AG09319 (cell line): ENCODE measurements around the gene BCL2A1.

Experiments used
- DNase-seq: peaks from one replicate; pipeline ENCODE4 v3.0.0-alpha.2; 2010; ENCODE audit warnings: low read depth; ENCODE audit errors: extremely low read depth
- CTCF ChIP-seq: IDR thresholded peaks from 2 replicates; pipeline ENCODE4 v1.5.1; 2011; ENCODE audit warnings: low read depth, mild to moderate bottlenecking, inconsistent platforms, low read length, moderate library complexity

Gene BCL2A1

DNA sequence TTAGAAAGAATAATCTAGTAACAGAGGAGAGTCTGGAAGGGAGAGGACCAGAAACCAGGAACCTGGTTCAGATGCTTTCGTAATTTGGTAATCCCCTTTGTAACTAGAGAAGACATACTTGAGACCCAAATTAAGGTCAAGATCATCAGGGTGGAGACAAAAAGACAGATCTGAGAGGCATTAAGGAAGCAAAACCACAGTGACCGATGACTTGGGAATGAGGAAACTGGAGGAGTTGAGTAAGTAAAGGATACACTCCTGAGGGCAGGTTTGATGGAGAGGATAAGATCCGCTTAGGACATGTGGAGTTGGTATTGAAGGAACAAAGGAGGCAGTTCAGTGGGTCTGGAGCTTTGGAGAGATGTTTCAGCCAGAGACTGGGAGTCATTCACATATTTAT is 23.6 kb upstream of the BCL2A1 start:
- DNase-seq = no peak
- no peak for TF ChIP-seq CTCF

DNA sequence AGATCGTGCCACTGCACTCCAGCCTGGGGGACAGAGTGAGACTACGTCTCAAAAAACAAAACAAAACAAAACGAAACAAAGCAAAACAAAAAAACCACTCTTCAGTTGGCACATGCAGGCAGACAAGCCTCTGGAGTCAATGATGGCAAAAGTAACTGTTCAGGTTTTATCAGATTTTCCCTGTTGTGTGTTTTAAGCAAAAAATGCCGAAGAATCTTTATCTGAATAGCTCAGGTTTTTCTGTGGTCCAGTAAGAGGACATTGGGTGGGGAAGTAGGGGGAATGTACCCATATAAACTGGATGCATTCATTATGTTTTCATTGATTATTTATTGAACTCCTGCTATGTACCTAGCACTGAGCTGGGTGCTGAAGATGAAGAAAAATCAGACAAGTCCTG is 20.8 kb upstream of the BCL2A1 start:
- no peak for TF ChIP-seq CTCF
- no peak for DNase-seq

DNA sequence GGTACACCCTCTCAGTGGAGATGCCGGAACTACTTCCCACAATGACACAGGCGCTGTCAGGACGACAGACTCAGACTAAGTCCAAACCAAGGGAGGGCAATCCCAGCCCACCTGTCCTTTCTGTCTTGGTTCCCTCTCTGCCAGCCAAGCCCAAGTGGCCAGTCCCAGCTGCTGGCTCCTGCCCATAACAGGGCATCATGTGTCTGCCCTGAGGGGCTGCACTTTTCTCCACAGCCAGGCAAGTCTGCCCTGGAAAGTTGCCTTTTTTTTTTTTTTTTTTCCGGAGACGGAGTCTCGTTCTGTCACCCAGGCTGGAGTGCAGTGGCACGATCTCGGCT is 20.0 kb upstream of the BCL2A1 start:
- DNase-seq = no peak
- no peak for TF ChIP-seq CTCF

DNA sequence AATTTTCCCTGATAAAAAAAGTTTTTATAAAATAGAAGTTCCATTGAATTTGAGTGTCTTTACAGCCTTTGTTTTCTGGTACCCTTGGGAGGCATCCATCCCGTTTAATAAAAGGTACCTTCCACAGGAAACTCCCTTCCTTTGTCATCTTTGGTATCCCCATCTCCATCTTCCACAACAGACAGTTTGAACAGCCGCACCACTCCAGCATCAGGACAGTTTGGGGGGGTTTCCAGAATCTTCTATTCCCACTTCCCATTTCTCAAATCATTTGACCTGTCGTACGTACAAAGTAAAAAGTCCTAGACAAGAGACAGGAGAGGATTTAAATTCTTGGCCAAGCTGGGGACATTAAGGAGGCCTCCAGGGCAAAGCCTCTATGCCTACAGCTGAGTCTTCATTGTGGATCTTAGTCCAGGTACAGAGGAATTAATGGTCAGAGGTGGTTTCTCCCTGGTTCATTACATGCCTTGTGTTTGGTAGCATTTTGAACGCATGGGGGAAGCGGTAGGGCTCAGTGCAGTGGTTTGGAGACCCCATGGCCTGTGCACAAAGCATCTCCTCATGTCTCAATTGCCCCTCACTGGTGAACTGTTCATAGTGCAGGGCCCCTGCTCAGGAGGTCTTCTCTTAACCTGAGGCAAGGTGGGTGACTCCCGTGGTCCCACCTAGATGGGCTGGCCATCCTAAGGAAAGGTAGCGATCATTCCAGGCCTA is 19.4 kb upstream of the BCL2A1 start:
- TF ChIP-seq CTCF = no peak
- no peak for DNase-seq

DNA sequence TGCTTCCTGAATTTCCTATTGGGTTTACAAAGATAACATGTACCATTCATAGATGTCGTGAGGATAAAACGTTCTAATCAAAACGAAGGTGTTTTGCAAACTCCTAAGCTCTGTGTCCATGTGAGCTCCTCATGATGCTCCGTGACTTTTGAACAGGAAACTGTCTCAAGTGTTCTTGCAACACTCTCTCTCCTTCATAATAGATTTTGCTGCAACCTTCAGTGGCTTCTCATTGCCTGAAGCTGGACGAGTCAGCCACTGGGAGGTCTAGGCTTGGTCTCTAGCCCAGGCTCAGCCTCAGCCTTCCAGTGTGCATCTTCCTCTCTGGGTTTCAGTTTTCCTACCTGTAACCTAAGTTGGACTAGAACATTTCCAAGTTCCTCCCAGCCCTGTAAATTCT is 18.7 kb upstream of the BCL2A1 start:
- no peak for DNase-seq
- TF ChIP-seq CTCF = no peak

DNA sequence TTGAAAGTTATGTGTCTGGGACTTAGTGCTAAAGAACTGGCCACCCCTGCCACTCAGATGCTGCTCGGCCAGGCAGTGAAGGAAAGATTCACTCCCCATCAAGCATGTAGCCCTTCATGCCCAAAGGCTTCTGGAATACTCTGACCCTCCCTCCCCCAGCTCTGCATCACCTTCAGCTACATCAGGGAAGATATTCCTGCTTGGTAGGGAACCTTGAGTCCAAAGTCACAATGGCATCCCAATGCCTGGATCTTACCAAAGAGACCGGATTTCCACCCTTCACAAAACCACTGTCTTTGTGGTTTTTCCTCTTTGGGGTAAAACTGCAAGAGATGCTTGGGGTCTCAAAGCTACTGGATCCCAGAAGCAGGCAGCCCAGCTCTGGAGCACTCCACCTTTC is 18.2 kb upstream of the BCL2A1 start:
- no peak for DNase-seq
- TF ChIP-seq CTCF = no peak

DNA sequence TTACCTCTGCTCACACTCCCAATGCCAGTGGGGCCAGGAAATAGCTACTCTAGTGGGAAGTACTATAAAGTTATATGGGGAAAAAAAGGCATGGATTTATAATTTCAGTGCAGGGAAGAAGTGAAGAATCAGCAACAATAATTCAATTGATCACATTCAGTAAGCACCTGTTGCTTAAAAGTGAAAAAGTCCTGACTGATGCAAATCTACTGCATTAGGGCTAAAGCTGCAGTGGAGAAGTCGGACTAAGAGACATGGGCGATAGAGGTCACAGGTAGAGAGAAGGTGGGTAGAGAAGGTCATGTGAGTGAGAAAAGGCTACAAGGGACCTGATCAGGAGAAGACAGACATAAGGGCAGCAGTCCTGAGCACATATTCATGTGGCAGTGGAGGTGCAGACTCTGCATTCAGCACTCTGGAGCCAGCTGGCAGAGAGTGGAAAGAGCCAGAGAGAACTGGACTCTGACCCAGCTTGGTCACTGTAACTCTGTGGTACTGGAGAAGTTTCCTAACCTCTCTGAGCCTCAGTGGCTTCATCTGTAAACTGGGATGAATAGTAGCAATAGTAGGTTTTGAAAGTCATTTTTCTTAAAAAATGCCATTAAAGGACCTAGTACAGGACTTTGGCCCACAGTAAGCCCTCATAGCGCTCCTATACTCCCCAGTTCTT is 17.6 kb upstream of the BCL2A1 start:
- DNase-seq = no peak
- no peak for TF ChIP-seq CTCF
